Measurements from ENCODE around the gene ELOVL1. TPM values are rescaled to one million over a fixed set of nuclear protein-coding genes. Genes with fewer than 3 reads are reported as not detected.

ELOVL1 gene
- total RNA-seq, 2 donors from 2014 or later, result 24.4 to 28.3 TPM

- Histone ChIP-seq H3K9ac (ENCODE audit: extremely low read depth, low read length, poor library complexity, severe bottlenecking) (peak overlapping the region; percentile 93), H3K36me3 (ENCODE audit: control insufficient read depth, insufficient read depth, low read length) (no peaks in the 10 kb centered on the region), H3K4me1 (ENCODE audit: control insufficient read depth, insufficient read depth, low read length) (peaks cover 12% of the 10 kb centered on the region), H3K27ac (ENCODE audit: low read depth, low read length) (peak overlapping the region; percentile 92), H3K9me3 (ENCODE audit: control insufficient read depth, low read length) (no peaks in the 10 kb centered on the region), H3K27me3 (ENCODE audit: control insufficient read depth, insufficient read depth, low read length, poor library complexity, severe bottlenecking) (peaks cover 6% of the 10 kb centered on the region), H3K4me3 (ENCODE audit: low read length) (peak overlapping the region; percentile 79)
- WGBS, 2 experiments (ENCODE audit: insufficient coverage in 1 of 2, insufficient read length in 1 of 2), result 2 to 3% methylated on average over 18 to 72 of the region's 72 CpGs
- Mint-ChIP-seq H3K27ac (peak overlapping the region; percentile 100), H3K9me3 (no peaks in the 10 kb centered on the region), H3K27me3 (ENCODE audit: insufficient read depth) (no peaks in the 10 kb centered on the region), H3K36me3 (ENCODE audit: low read depth) (no peaks in the 10 kb centered on the region), H3K4me1 (peaks cover 34% of the 10 kb centered on the region), H3K4me3 (peak overlapping the region; percentile 77)
- TF ChIP-seq CTCF (conservative IDR thresholded peaks at IDR 0.05), result no peak
- peak; percentile 98 for DNase-seq
Observed at GRCh38 chr1:43348809-43349593, 18.8 kb downstream of the ELOVL1 start.

GRCh38 chr1:43348343-43348808 lies 19.4 kb downstream of the ELOVL1 start:
- Histone ChIP-seq H3K4me1 (ENCODE audit: control insufficient read depth, insufficient read depth, low read length) (peaks cover 12% of the 10 kb centered on the region), H3K27me3 (ENCODE audit: control insufficient read depth, insufficient read depth, low read length, poor library complexity, severe bottlenecking) (peaks cover 6% of the 10 kb centered on the region), H3K9ac (ENCODE audit: extremely low read depth, low read length, poor library complexity, severe bottlenecking) (peak overlapping the region; percentile 93), H3K27ac (ENCODE audit: low read depth, low read length) (no peak overlapping the region), H3K4me3 (ENCODE audit: low read length) (peak overlapping the region; percentile 79), H3K36me3 (ENCODE audit: control insufficient read depth, insufficient read depth, low read length) (no peaks in the 10 kb centered on the region), H3K9me3 (ENCODE audit: control insufficient read depth, low read length) (no peaks in the 10 kb centered on the region)
- no peaks in the 10 kb centered on the region for H3K36me3 Mint-ChIP-seq (ENCODE audit: low read depth)
- no peaks in the 10 kb centered on the region for H3K27me3 Mint-ChIP-seq (ENCODE audit: insufficient read depth)
- 38% methylated on average over 12 to 22 of the region's 22 CpGs for WGBS, 2 experiments (ENCODE audit: insufficient coverage in 1 of 2, insufficient read length in 1 of 2)
- no peak for TF ChIP-seq CTCF (conservative IDR thresholded peaks at IDR 0.05)
- H3K27ac Mint-ChIP-seq, result peak overlapping the region; percentile 69
- peak overlapping the region; percentile 77 for H3K4me3 Mint-ChIP-seq
- H3K9me3 Mint-ChIP-seq, result no peaks in the 10 kb centered on the region
- peaks cover 34% of the 10 kb centered on the region for H3K4me1 Mint-ChIP-seq
- DNase-seq, result no peak

GRCh38 chr1:43346636-43347035 lies 21.2 kb downstream of the ELOVL1 start:
- Histone ChIP-seq H3K4me1 (ENCODE audit: control insufficient read depth, insufficient read depth, low read length) (peaks cover 12% of the 10 kb centered on the region), H3K36me3 (ENCODE audit: control insufficient read depth, insufficient read depth, low read length) (no peaks in the 10 kb centered on the region), H3K4me3 (ENCODE audit: low read length) (no peak overlapping the region), H3K9me3 (ENCODE audit: control insufficient read depth, low read length) (no peaks in the 10 kb centered on the region), H3K27ac (ENCODE audit: low read depth, low read length) (no peak overlapping the region), H3K27me3 (ENCODE audit: control insufficient read depth, insufficient read depth, low read length, poor library complexity, severe bottlenecking) (peaks cover 6% of the 10 kb centered on the region), H3K9ac (ENCODE audit: extremely low read depth, low read length, poor library complexity, severe bottlenecking) (no peak overlapping the region)
- H3K9me3 Mint-ChIP-seq, result no peaks in the 10 kb centered on the region
- no peak overlapping the region for H3K27ac Mint-ChIP-seq
- H3K4me3 Mint-ChIP-seq, result no peak overlapping the region
- H3K36me3 Mint-ChIP-seq (ENCODE audit: low read depth), result no peaks in the 10 kb centered on the region
- H3K4me1 Mint-ChIP-seq, result peaks cover 34% of the 10 kb centered on the region
- peak; percentile 48 for DNase-seq
- WGBS, 2 experiments (ENCODE audit: insufficient coverage in 1 of 2, insufficient read length in 1 of 2), result 89 to 100% methylated on average over 1 to 5 of the region's 5 CpGs
- no peak for TF ChIP-seq CTCF (conservative IDR thresholded peaks at IDR 0.05)
- no peaks in the 10 kb centered on the region for H3K27me3 Mint-ChIP-seq (ENCODE audit: insufficient read depth)

All from endodermal cell (in vitro differentiated cells).